Measurements from ENCODE around the gene CHST11. TPM values are rescaled to one million over a fixed set of nuclear protein-coding genes. Genes with fewer than 3 reads are reported as not detected.

The CHST11 gene
- total RNA-seq, 1 donor from 2014 or later, result 40.1 TPM

DNA sequence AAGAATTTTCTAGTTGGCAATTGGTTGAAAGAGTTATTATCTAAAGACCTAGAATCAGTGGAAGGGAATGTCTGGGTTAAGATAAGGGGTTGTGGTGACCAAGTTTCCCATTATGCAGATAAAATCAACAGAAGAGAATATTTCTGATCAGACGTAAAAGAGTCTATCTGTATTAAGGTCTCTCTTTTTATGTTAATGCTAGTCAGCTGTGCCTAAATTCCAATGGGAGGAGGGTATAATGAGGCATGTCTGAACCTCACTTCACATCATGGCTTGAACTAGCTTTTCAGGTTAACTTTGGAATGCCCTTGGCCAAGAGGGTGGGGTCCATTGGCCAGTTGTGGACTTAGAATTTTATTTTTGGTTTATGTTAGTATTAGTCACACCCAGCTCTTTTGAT is 34.3 kb upstream of the CHST11 start:
- Mint-ChIP-seq H3K27ac (no peak overlapping the region), H3K9me3 (peaks cover 5% of the 10 kb centered on the region), H3K4me3 (no peak overlapping the region), H3K36me3 (ENCODE audit: low read depth) (no peaks in the 10 kb centered on the region), H3K27me3 (no peaks in the 10 kb centered on the region), H3K4me1 (peaks cover 13% of the 10 kb centered on the region)
- intact Hi-C loops (cut with micrococcal nuclease), result no loop called here
- ChIA-PET POLR2A (interaction anchor here (0.6 kb wide), 2 partner anchors 90 to 630 kb away, joined by 4 to 6 read pairs; no protein-coding TSS in a partner anchor), CTCF (no interaction called here)
- ATAC-seq (ENCODE audit: low read depth) (no peak), DNase-seq (no peak)
- TF ChIP-seq, protein P1, sequence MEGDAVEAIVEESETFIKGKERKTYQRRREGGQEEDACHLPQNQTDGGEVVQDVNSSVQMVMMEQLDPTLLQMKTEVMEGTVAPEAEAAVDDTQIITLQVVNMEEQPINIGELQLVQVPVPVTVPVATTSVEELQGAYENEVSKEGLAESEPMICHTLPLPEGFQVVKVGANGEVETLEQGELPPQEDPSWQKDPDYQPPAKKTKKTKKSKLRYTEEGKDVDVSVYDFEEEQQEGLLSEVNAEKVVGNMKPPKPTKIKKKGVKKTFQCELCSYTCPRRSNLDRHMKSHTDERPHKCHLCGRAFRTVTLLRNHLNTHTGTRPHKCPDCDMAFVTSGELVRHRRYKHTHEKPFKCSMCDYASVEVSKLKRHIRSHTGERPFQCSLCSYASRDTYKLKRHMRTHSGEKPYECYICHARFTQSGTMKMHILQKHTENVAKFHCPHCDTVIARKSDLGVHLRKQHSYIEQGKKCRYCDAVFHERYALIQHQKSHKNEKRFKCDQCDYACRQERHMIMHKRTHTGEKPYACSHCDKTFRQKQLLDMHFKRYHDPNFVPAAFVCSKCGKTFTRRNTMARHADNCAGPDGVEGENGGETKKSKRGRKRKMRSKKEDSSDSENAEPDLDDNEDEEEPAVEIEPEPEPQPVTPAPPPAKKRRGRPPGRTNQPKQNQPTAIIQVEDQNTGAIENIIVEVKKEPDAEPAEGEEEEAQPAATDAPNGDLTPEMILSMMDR (IDR thresholded peaks at IDR 0.05), result no peak

DNA sequence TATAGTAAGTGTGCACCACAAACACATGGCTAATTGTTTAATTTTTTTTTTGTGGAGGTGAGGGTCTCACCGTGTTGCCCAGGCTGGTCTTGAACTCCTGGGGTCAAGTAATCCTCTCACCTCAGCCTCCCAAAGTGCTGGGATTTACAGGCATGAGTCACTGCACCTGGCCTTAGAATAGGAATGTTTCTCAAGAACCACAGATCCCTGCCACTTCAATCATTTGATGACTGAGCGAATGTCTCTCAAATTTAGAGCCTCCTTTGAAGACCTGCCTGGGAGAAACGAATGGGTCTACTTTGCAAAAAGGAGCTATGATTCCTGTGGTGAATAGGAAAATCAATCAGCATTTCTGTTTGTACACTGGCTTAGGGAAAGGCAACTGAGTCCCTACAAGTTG is 33.5 kb upstream of the CHST11 start:
- Mint-ChIP-seq H3K27me3 (no peaks in the 10 kb centered on the region), H3K36me3 (ENCODE audit: low read depth) (no peaks in the 10 kb centered on the region), H3K4me3 (no peak overlapping the region), H3K4me1 (peaks cover 13% of the 10 kb centered on the region), H3K9me3 (peaks cover 5% of the 10 kb centered on the region), H3K27ac (no peak overlapping the region)
- TF ChIP-seq, protein P1 (IDR thresholded peaks at IDR 0.05), result no peak
- ATAC-seq (ENCODE audit: low read depth) (no peak), DNase-seq (no peak)
- intact Hi-C loops (cut with micrococcal nuclease), result no loop called here
- ChIA-PET POLR2A (no interaction called here), CTCF (no interaction called here)

DNA sequence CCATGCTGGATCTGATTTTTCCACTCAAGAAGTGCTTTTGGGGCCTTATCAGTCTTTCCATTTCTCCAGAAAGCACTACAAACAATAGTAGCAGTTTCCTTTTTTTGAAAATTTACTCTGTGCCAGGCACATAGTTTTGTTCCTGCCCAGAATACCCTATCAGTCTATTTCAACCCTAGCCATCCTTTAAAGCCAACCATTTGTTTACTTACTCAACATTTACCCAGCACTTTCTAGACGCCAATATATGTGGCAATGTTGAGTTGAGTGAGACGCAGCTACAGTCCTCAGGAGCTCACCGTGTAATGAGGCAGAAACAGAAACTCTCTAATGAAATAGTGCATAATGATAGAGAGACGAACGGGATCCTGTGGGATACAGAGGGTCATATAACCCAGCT is 32.9 kb upstream of the CHST11 start:
- ATAC-seq (ENCODE audit: low read depth), result no peak
- H3K4me1 Mint-ChIP-seq, result peaks cover 13% of the 10 kb centered on the region
- intact Hi-C loops (cut with micrococcal nuclease), result no loop called here
- TF ChIP-seq, protein P1 (IDR thresholded peaks at IDR 0.05), result no peak
- H3K4me3 Mint-ChIP-seq, result no peak overlapping the region
- ChIA-PET POLR2A (no interaction called here), CTCF (no interaction called here)
- peaks cover 5% of the 10 kb centered on the region for H3K9me3 Mint-ChIP-seq
- H3K27me3 Mint-ChIP-seq, result no peaks in the 10 kb centered on the region
- no peaks in the 10 kb centered on the region for H3K36me3 Mint-ChIP-seq (ENCODE audit: low read depth)
- H3K27ac Mint-ChIP-seq, result no peak overlapping the region
- no peak for DNase-seq

GRCh38 chr12:104424955-104425354 is 31.8 kb upstream of the CHST11 start:
- ATAC-seq (ENCODE audit: low read depth), result no peak
- no peak for DNase-seq
- intact Hi-C loops (cut with micrococcal nuclease), result no loop called here
- H3K36me3 Mint-ChIP-seq (ENCODE audit: low read depth), result no peaks in the 10 kb centered on the region
- ChIA-PET CTCF (no interaction called here), POLR2A (interaction anchor here (1.3 kb wide), 1 partner anchor 12 kb away, joined by 4 read pairs; no protein-coding TSS in a partner anchor)
- no peaks in the 10 kb centered on the region for H3K27me3 Mint-ChIP-seq
- H3K9me3 Mint-ChIP-seq, result peaks cover 5% of the 10 kb centered on the region
- no peak overlapping the region for H3K27ac Mint-ChIP-seq
- TF ChIP-seq, protein P1 (IDR thresholded peaks at IDR 0.05), result no peak
- peaks cover 13% of the 10 kb centered on the region for H3K4me1 Mint-ChIP-seq
- no peak overlapping the region for H3K4me3 Mint-ChIP-seq

DNA sequence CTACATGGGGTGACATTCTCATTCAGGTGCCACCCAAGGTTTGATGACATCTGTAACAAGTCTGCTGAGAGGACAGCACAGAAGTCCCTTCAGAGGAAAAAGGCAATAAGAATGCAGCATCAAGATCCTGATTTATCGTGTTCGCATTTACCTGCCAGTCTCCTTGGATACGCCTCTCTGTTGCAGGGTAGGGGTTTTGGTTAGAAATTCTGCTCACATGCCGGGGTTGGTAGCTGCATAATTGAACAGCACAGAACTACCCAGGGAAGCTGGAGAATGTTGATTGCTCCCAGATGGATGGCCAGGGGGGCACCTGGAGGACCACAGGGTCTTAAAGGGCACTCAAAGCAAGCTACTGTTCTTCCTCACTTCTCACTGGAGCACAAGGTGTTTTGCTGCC is 31.1 kb upstream of the CHST11 start:
- ChIA-PET CTCF (no interaction called here), POLR2A (interaction anchor here (1.3 kb wide), 1 partner anchor 12 kb away, joined by 4 read pairs; no protein-coding TSS in a partner anchor)
- Mint-ChIP-seq H3K27me3 (no peaks in the 10 kb centered on the region), H3K27ac (no peak overlapping the region), H3K9me3 (peaks cover 5% of the 10 kb centered on the region), H3K4me1 (peaks cover 13% of the 10 kb centered on the region), H3K4me3 (no peak overlapping the region), H3K36me3 (ENCODE audit: low read depth) (no peaks in the 10 kb centered on the region)
- DNase-seq (no peak), ATAC-seq (ENCODE audit: low read depth) (no peak)
- intact Hi-C loops (cut with micrococcal nuclease), result no loop called here
- TF ChIP-seq, protein P1 (IDR thresholded peaks at IDR 0.05), result no peak
